Measurements from ENCODE around the gene PSME4. TPM values are rescaled to one million over a fixed set of nuclear protein-coding genes. Genes with fewer than 3 reads are reported as not detected.
"Not testable (repeated sequence)": the region's sequence is repeated elsewhere in the genome, so short reads cannot be mapped to it uniquely, and the experiment has no call there.

Gene PSME4
- total and polyA plus RNA-seq, 3 donors from 2014 or later = 104 to 144 (median 142) TPM

DNA sequence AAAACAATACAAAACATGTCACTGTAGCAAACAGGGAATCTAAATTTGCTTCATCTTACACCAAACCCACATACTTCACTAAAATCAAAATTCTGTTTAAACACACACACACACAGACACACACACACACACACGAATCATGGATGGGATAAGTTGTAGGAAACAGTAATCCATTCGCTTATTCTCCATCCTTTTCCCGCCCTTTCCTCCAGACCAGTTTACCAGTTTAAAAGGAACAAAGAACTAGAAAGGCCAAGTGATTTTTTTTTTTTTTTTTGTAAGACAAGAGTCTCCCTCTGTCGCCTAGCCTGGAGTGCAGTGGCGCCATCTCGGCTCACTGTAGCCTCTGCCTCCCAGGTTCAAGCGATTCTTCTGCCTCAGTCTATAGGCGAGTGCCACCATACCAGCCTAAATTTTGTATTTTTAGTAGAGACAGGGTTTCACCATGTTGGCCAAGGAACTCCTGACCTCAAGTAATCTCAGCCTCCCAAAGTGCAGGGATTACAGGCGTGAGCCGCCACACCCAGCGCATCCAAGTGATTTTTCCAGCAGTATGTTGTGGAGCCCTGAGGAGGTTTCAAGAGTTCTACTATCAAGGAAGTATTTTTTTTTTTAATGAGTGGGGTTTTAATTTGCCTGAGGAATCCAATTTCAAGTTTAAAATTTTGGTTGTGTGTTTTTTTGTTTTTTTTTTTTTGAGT lies 5.7 kb downstream of the PSME4 start:
- Histone ChIP-seq H3K36me3 (ENCODE audit: low read depth, missing control alignments) (no peaks in the 10 kb centered on the region), H3K4me1 (peaks cover 38% of the 10 kb centered on the region), H3K4me3 (no peak overlapping the region), H3K9me3 (no peaks in the 10 kb centered on the region), H3K27ac (no peak overlapping the region), H3K27me3 (no peaks in the 10 kb centered on the region)
- intact Hi-C loops (cut with DNase I; ENCODE audit: low total_unique reads) = no loop called here
- no peak for DNase-seq
- TF ChIP-seq POLR2A (IDR thresholded peaks at IDR 0.05) = no peak
- TF ChIP-seq, protein P1, sequence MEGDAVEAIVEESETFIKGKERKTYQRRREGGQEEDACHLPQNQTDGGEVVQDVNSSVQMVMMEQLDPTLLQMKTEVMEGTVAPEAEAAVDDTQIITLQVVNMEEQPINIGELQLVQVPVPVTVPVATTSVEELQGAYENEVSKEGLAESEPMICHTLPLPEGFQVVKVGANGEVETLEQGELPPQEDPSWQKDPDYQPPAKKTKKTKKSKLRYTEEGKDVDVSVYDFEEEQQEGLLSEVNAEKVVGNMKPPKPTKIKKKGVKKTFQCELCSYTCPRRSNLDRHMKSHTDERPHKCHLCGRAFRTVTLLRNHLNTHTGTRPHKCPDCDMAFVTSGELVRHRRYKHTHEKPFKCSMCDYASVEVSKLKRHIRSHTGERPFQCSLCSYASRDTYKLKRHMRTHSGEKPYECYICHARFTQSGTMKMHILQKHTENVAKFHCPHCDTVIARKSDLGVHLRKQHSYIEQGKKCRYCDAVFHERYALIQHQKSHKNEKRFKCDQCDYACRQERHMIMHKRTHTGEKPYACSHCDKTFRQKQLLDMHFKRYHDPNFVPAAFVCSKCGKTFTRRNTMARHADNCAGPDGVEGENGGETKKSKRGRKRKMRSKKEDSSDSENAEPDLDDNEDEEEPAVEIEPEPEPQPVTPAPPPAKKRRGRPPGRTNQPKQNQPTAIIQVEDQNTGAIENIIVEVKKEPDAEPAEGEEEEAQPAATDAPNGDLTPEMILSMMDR (IDR thresholded peaks at IDR 0.05) = no peak
- WGBS, 2 donors = 89 to 93% methylated on average over 11 of the region's 11 CpGs

- H3K4me1 ChIP-seq = peaks cover 37% of the 10 kb centered on the region
- WGBS, 2 donors = 58 to 67% methylated on average over 2 of the region's 2 CpGs
- H3K36me3 ChIP-seq (ENCODE audit: low read depth, missing control alignments) = no peaks in the 10 kb centered on the region
- H3K27ac ChIP-seq = peak overlapping the region in 1 of 2 donors; percentile 25
- H3K4me3 ChIP-seq = no peak overlapping the region
- TF ChIP-seq, protein P1 (IDR thresholded peaks at IDR 0.05) = no peak
- no peak for TF ChIP-seq POLR2A (IDR thresholded peaks at IDR 0.05)
- H3K9me3 ChIP-seq = no peaks in the 10 kb centered on the region
- no peak for DNase-seq
- no peaks in the 10 kb centered on the region for H3K27me3 ChIP-seq
- intact Hi-C loops (cut with DNase I; ENCODE audit: low total_unique reads) = no loop called here
These were observed 6.4 kb downstream of the PSME4 start for GRCh38 chr2:53964257-53964952.

DNA sequence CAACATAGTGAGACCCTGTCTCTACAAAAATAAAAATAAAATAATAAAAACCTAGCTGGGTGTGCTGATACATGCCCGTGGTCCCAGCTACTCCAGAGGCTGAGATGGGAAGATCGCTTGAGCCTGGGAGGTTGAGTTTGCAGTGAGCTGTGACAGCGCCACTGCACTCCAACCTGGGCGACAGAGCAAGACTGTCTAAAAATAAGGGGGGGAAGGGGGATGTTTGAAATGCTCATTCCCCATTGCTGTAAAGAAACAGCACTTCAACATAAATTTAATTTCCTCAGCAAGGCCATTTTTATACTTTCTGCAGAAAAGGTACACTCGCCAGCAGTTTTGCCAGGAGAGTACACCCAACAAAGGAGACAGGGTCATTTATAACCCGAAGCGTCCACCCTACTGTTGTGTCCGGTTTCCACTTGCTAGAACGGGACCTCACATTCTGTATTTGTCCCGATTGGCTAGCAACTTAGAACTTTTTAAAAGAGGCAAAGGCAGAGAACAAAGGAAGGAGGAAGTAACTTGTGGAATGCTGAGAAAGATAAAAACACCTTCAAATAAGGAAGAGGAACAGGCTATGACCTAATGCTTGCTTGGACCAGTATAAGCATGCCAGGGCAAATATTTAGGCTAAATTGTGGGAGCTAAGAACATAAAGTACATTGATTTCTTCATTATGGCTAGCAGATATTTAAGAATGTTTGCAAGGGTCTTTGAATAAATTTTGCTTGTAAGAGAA lies 9.1 kb downstream of the PSME4 start:
- intact Hi-C loops (cut with DNase I; ENCODE audit: low total_unique reads); H3K36me3 ChIP-seq (ENCODE audit: low read depth, missing control alignments); DNase-seq; H3K4me3 ChIP-seq; H3K27me3 ChIP-seq; H3K9me3 ChIP-seq: not testable (repeated sequence)
- Histone ChIP-seq H3K4me1 (peaks cover 14% of the 10 kb centered on the region), H3K27ac (peak overlapping the region in 1 of 2 donors; percentile 38)
- 48 to 53% methylated on average over 10 of the region's 10 CpGs for WGBS, 2 donors

DNA sequence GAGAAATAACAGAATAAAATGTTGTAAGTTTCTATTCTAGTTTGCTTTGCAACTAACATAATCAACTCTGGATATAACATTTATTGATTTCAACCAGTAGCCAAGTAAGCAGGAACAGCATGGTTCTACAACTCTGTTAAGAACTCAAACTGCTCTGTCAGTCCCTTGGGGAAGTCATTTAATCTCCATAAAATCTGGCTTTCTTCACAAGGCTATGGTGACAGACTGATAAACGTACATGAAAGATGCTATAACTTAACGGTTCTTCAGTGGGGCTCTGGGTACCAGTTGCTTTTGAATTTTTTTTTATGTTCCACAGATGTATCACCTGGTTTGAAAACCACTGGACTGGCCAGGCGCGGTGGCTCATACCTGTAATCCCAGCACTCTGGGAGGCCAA lies 10.3 kb downstream of the PSME4 start:
- no peaks in the 10 kb centered on the region for H3K9me3 ChIP-seq
- 58 to 61% methylated on average over 4 of the region's 4 CpGs for WGBS, 2 donors
- no peak overlapping the region for H3K4me3 ChIP-seq
- peaks cover 14% of the 10 kb centered on the region for H3K4me1 ChIP-seq
- no peak overlapping the region for H3K27ac ChIP-seq
- H3K27me3 ChIP-seq = no peaks in the 10 kb centered on the region
- TF ChIP-seq, protein P1 (IDR thresholded peaks at IDR 0.05) = no peak
- TF ChIP-seq POLR2A (IDR thresholded peaks at IDR 0.05) = no peak
- DNase-seq = no peak
- intact Hi-C loops (cut with DNase I; ENCODE audit: low total_unique reads) = no loop called here
- no peaks in the 10 kb centered on the region for H3K36me3 ChIP-seq (ENCODE audit: low read depth, missing control alignments)

DNA sequence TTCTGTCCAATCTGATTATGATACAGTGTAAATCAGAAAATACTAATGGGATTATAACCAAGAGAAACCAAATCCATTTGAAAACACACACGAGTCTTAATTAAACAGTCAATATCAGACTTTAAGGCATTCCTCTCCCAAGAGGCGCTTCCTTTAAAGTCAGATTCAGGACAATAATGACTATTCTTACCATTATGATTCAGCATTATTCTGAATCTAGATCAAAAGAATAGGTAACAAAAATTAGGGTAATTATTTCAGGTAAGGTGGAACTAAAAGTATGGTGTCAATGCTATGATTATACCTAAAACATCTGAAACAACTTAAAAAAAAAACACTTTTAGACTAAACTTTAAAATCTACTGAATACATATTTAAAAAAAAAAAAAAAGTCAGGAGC lies 12.3 kb downstream of the PSME4 start:
- Histone ChIP-seq H3K27me3 (no peaks in the 10 kb centered on the region), H3K27ac (no peak overlapping the region), H3K4me3 (no peak overlapping the region), H3K4me1 (peaks cover 14% of the 10 kb centered on the region), H3K36me3 (ENCODE audit: low read depth, missing control alignments) (no peaks in the 10 kb centered on the region), H3K9me3 (no peaks in the 10 kb centered on the region)
- DNase-seq = no peak
- no peak for TF ChIP-seq POLR2A (IDR thresholded peaks at IDR 0.05)
- TF ChIP-seq, protein P1 (IDR thresholded peaks at IDR 0.05) = no peak
- 82 to 86% methylated on average over 2 of the region's 2 CpGs for WGBS, 2 donors
- intact Hi-C loops (cut with DNase I; ENCODE audit: low total_unique reads) = no loop called here

Data from testis (tissue), 3 donors.